GM12891 (cell line): Measurements from ENCODE around the gene GNG5. TPM values are rescaled to one million over a fixed set of nuclear protein-coding genes. Genes with fewer than 3 reads are reported as not detected.

Experiments
- DNase-seq: peaks from one replicate; pipeline ENCODE4 v3.0.0; 2011; ENCODE audit warnings: low spot score; ENCODE audit not compliant: insufficient read length
- FAIRE-seq: peaks from 2 replicates; lab custom pipeline; 2011; peaks lifted over from hg19 to GRCh38; lab: Jason Lieb, UNC
- PAX5 ChIP-seq: IDR thresholded peaks from 2 replicates; pipeline ENCODE4 v1.6.1; 2011; ENCODE audit warnings: low read length, moderate library complexity, mild to moderate bottlenecking; ENCODE audit not compliant: insufficient read depth, severe bottlenecking
- POLR2A ChIP-seq: IDR thresholded peaks from 2 replicates; pipeline ENCODE4 v1.6.1; 2011; ENCODE audit warnings: low read depth, low read length, control low read depth
- POLR2AphosphoS5 ChIP-seq: IDR thresholded peaks from 2 replicates; pipeline ENCODE4 v1.6.1; 2011; ENCODE audit warnings: low read depth, low read length, control low read depth
- POU2F2 ChIP-seq: IDR thresholded peaks from 2 replicates; pipeline ENCODE4 v1.6.1; 2011; ENCODE audit warnings: low read depth, mild to moderate bottlenecking, control low read depth, low read length, moderate library complexity
- SPI1 ChIP-seq: IDR thresholded peaks from 2 replicates; pipeline ENCODE4 v1.6.1; 2011; ENCODE audit warnings: low read depth, low read length, control low read depth
- TAF1 ChIP-seq: IDR thresholded peaks from 2 replicates; pipeline ENCODE4 v1.6.1; 2011; ENCODE audit warnings: low read depth, low read length, control low read depth
- polyA plus RNA-seq: library from polyadenylated mRNA; unstranded; fragments of >200 nt; gene quantifications from one replicate; pipeline ENCODE4 v1.2.1, GENCODE V29; 2012; ENCODE audit warnings: low read depth, missing spikeins, inconsistent platforms; ENCODE audit not compliant: missing spikeins

Gene GNG5
- 230 TPM for polyA plus RNA-seq

- TF ChIP-seq POLR2AphosphoS5: peak; percentile 80; the same call in 1 of the 2 replicates
- peak; percentile 74 for TF ChIP-seq POLR2A
- TF ChIP-seq PAX5: peak; percentile 29
- peak; percentile 49; the same call in 1 of the 2 replicates for TF ChIP-seq TAF1
- peak; percentile 46 for TF ChIP-seq SPI1
- 0 out of 2 replicates have a peak, but pooled peaks have one; percentile 30 for TF ChIP-seq POU2F2
- peak; percentile 83 for DNase-seq
- peak; percentile 94 for FAIRE-seq
Measured at GRCh38 chr1:84506002-84506728, at the start of gene GNG5, which contains the start of gene SPATA1. Gene GNG5, minus strand, starts transcription at chr1:84506581. Its CDS starts 490 bp downstream, at chr1:84506091. Gene SPATA1, plus strand, starts transcription at chr1:84506386. Its CDS starts 9,974 bp downstream, at chr1:84516360.

- no peak for DNase-seq
- no peak for FAIRE-seq
- no peak for TF ChIP-seq PAX5
- TF ChIP-seq POLR2A: no peak
- no peak for TF ChIP-seq SPI1
- no peak for TF ChIP-seq POLR2AphosphoS5
- no peak for TF ChIP-seq TAF1
- TF ChIP-seq POU2F2: no peak
Measured at GRCh38 chr1:84550826-84551225, 44.4 kb upstream of the GNG5 start.

- TF ChIP-seq SPI1 (no peak), POLR2AphosphoS5 (no peak), POU2F2 (no peak), POLR2A (no peak), TAF1 (no peak), PAX5 (no peak)
- no peak for DNase-seq
- no peak for FAIRE-seq
Measured at GRCh38 chr1:84541679-84542078, 35.3 kb upstream of the GNG5 start.

- FAIRE-seq: no peak
- TF ChIP-seq POLR2AphosphoS5 (no peak), SPI1 (no peak), TAF1 (no peak), POU2F2 (no peak), PAX5 (no peak)
- DNase-seq: no peak
Measured at GRCh38 chr1:84540759-84541158, 34.4 kb upstream of the GNG5 start.

GRCh38 chr1:84539972-84540371, 33.6 kb upstream of the GNG5 start:
- no peak for DNase-seq
- no peak for TF ChIP-seq POLR2AphosphoS5
- no peak for TF ChIP-seq POLR2A
- TF ChIP-seq PAX5: no peak
- FAIRE-seq: no peak

- no peak for TF ChIP-seq POLR2A
- TF ChIP-seq PAX5: no peak
- TF ChIP-seq POLR2AphosphoS5: no peak
- TF ChIP-seq TAF1: no peak
- no peak for TF ChIP-seq POU2F2
- no peak for TF ChIP-seq SPI1
- no peak for DNase-seq
- no peak for FAIRE-seq
Measured at GRCh38 chr1:84538599-84538998, 32.2 kb upstream of the GNG5 start.

- TF ChIP-seq POLR2A (no peak), POU2F2 (no peak), SPI1 (no peak), TAF1 (no peak), POLR2AphosphoS5 (no peak), PAX5 (no peak)
- FAIRE-seq: no peak
- no peak for DNase-seq
Measured at GRCh38 chr1:84525779-84526178, 19.4 kb upstream of the GNG5 start.

- FAIRE-seq (no peak), DNase-seq (no peak)
- TF ChIP-seq POU2F2: no peak
- TF ChIP-seq TAF1: no peak
- no peak for TF ChIP-seq POLR2A
- no peak for TF ChIP-seq POLR2AphosphoS5
- TF ChIP-seq PAX5: no peak
- no peak for TF ChIP-seq SPI1
Measured at GRCh38 chr1:84524590-84524989, 18.2 kb upstream of the GNG5 start.

- TF ChIP-seq PAX5: no peak
- no peak for TF ChIP-seq TAF1
- TF ChIP-seq POU2F2: no peak
- FAIRE-seq (no peak), DNase-seq (no peak)
Measured at GRCh38 chr1:84510668-84511067, 4.3 kb upstream of the GNG5 start.

- FAIRE-seq (no peak), DNase-seq (no peak)
- no peak for TF ChIP-seq TAF1
- no peak for TF ChIP-seq POLR2AphosphoS5
- no peak for TF ChIP-seq SPI1
- TF ChIP-seq PAX5: no peak
- no peak for TF ChIP-seq POU2F2
- TF ChIP-seq POLR2A: no peak
Measured at GRCh38 chr1:84510165-84510564, 3.8 kb upstream of the GNG5 start.
